ENCODE results near the gene IGFBP3. TPM values are rescaled to one million over a fixed set of nuclear protein-coding genes. Genes with fewer than 3 reads are reported as not detected.

The IGFBP3 gene
- total RNA-seq, 8 experiments from 2014 or later: 0.92 to 187 (median 3.3) TPM; not detected in 2

GRCh38 chr7:45901566-45901965 is 19.5 kb downstream of the IGFBP3 start:
- Histone ChIP-seq H3K4me3 (no peak overlapping the region), H3K27ac (no peak overlapping the region), H3K4me1 (replicated peaks in 1 of 2) (no peaks in the 10 kb centered on the region)
- ATAC-seq (replicated peaks in 6 of 8): no peak
- 44 to 100% (median 67%) methylated on average over 1 of the region's 1 CpG; no CpG with 5 or more reads in 3 of the 10 experiments for WGBS, 10 experiments
- in situ Hi-C loops (cut with MboI; ENCODE audit: low pct_unique_long_range_greater_than_20kb in 2 of 9, low sequenced_read_pairs in 9 of 9, unreplicated experiment in 9 of 9): loop anchor here (25.0 kb wide), 4 partner anchors 461 to 1286 kb away; no protein-coding TSS in a partner anchor

GRCh38 chr7:45898222-45898621 is 22.9 kb downstream of the IGFBP3 start:
- ATAC-seq (replicated peaks in 6 of 8): no peak
- H3K27ac ChIP-seq: no peak overlapping the region
- 13 to 94% (median 64%) methylated on average over 1 to 2 of the region's 2 CpGs; no CpG with 5 or more reads in 1 of the 10 experiments for WGBS, 10 experiments
- in situ Hi-C loops (cut with MboI; ENCODE audit: low pct_unique_long_range_greater_than_20kb in 2 of 9, low sequenced_read_pairs in 9 of 9, unreplicated experiment in 9 of 9): no loop called here
- no peak overlapping the region for H3K4me3 ChIP-seq
- H3K4me1 ChIP-seq (replicated peaks in 1 of 2): no peaks in the 10 kb centered on the region

GRCh38 chr7:45897042-45897690 is 23.9 kb downstream of the IGFBP3 start:
- no peak overlapping the region for H3K27ac ChIP-seq
- in situ Hi-C loops (cut with MboI; ENCODE audit: low pct_unique_long_range_greater_than_20kb in 2 of 9, low sequenced_read_pairs in 9 of 9, unreplicated experiment in 9 of 9): no loop called here
- no peak overlapping the region for H3K4me3 ChIP-seq
- H3K4me1 ChIP-seq (replicated peaks in 1 of 2): no peaks in the 10 kb centered on the region
- 50 to 100% (median 91%) methylated on average over 1 of the region's 1 CpG; no CpG with 5 or more reads in 2 of the 10 experiments for WGBS, 10 experiments
- peak in 2 of 8 experiments; percentile 17 to 40 for ATAC-seq (replicated peaks in 6 of 8)

GRCh38 chr7:45894665-45895062 is 26.4 kb downstream of the IGFBP3 start:
- in situ Hi-C loops (cut with MboI; ENCODE audit: low pct_unique_long_range_greater_than_20kb in 2 of 9, low sequenced_read_pairs in 9 of 9, unreplicated experiment in 9 of 9): no loop called here
- H3K27ac ChIP-seq: no peak overlapping the region
- no peak overlapping the region for H3K4me3 ChIP-seq
- no peak for ATAC-seq (replicated peaks in 6 of 8)
- no peaks in the 10 kb centered on the region for H3K4me1 ChIP-seq (replicated peaks in 1 of 2)

- in situ Hi-C loops (cut with MboI; ENCODE audit: low pct_unique_long_range_greater_than_20kb in 2 of 9, low sequenced_read_pairs in 9 of 9, unreplicated experiment in 9 of 9): no loop called here
- no peak overlapping the region for H3K4me3 ChIP-seq
- H3K27ac ChIP-seq: no peak overlapping the region
- H3K4me1 ChIP-seq (replicated peaks in 1 of 2): no peaks in the 10 kb centered on the region
- WGBS, 10 experiments: 40 to 100% (median 49%) methylated on average over 1 to 3 of the region's 4 CpGs; no CpG with 5 or more reads in 3 of the 10 experiments
- no peak for ATAC-seq (replicated peaks in 6 of 8)
These were observed 26.9 kb downstream of the IGFBP3 start for GRCh38 chr7:45893996-45894664.

GRCh38 chr7:45893374-45893995 is 27.6 kb downstream of the IGFBP3 start:
- H3K27ac ChIP-seq: no peak overlapping the region
- in situ Hi-C loops (cut with MboI; ENCODE audit: low pct_unique_long_range_greater_than_20kb in 2 of 9, low sequenced_read_pairs in 9 of 9, unreplicated experiment in 9 of 9): no loop called here
- WGBS, 10 experiments: 43 to 92% (median 83%) methylated on average over 2 to 5 of the region's 5 CpGs; no CpG with 5 or more reads in 2 of the 10 experiments
- no peak for ATAC-seq (replicated peaks in 6 of 8)
- no peaks in the 10 kb centered on the region for H3K4me1 ChIP-seq (replicated peaks in 1 of 2)
- no peak overlapping the region for H3K4me3 ChIP-seq

- 17 to 84% (median 53%) methylated on average over 1 to 6 of the region's 6 CpGs; no CpG with 5 or more reads in 2 of the 10 experiments for WGBS, 10 experiments
- ATAC-seq (replicated peaks in 6 of 8): no peak
- in situ Hi-C loops (cut with MboI; ENCODE audit: low pct_unique_long_range_greater_than_20kb in 2 of 9, low sequenced_read_pairs in 9 of 9, unreplicated experiment in 9 of 9): no loop called here
- no peak overlapping the region for H3K4me3 ChIP-seq
- no peak overlapping the region for H3K27ac ChIP-seq
- H3K4me1 ChIP-seq (replicated peaks in 1 of 2): peaks cover 0 to 3% of the 10 kb centered on the region in 2 donors
These were observed 28.6 kb downstream of the IGFBP3 start for GRCh38 chr7:45892407-45893035.

GRCh38 chr7:45891462-45892402 is 29.3 kb downstream of the IGFBP3 start:
- H3K4me3 ChIP-seq: no peak overlapping the region
- in situ Hi-C loops (cut with MboI; ENCODE audit: low pct_unique_long_range_greater_than_20kb in 2 of 9, low sequenced_read_pairs in 9 of 9, unreplicated experiment in 9 of 9): no loop called here
- no peak overlapping the region for H3K27ac ChIP-seq
- WGBS, 10 experiments: 27 to 72% (median 67%) methylated on average over 3 to 8 of the region's 10 CpGs; no CpG with 5 or more reads in 2 of the 10 experiments
- peaks cover 0 to 3% of the 10 kb centered on the region in 2 donors for H3K4me1 ChIP-seq (replicated peaks in 1 of 2)
- no peak for ATAC-seq (replicated peaks in 6 of 8)

GRCh38 chr7:45890902-45891461 is 30.1 kb downstream of the IGFBP3 start:
- peak in 2 of 8 experiments; percentile 28 to 30 for ATAC-seq (replicated peaks in 6 of 8)
- in situ Hi-C loops (cut with MboI; ENCODE audit: low pct_unique_long_range_greater_than_20kb in 2 of 9, low sequenced_read_pairs in 9 of 9, unreplicated experiment in 9 of 9): no loop called here
- 0 to 56% (median 14%) methylated on average over 2 to 6 of the region's 6 CpGs for WGBS, 10 experiments
- H3K4me1 ChIP-seq (replicated peaks in 1 of 2): peaks cover 0 to 3% of the 10 kb centered on the region in 2 donors
- no peak overlapping the region for H3K4me3 ChIP-seq
- H3K27ac ChIP-seq: no peak overlapping the region

- Histone ChIP-seq H3K4me3 (no peak overlapping the region), H3K4me1 (replicated peaks in 1 of 2) (peaks cover 0 to 3% of the 10 kb centered on the region in 2 donors), H3K27ac (no peak overlapping the region)
- WGBS, 10 experiments: 57 to 92% (median 74%) methylated on average over 1 to 6 of the region's 8 CpGs; no CpG with 5 or more reads in 2 of the 10 experiments
- no peak for ATAC-seq (replicated peaks in 6 of 8)
- in situ Hi-C loops (cut with MboI; ENCODE audit: low pct_unique_long_range_greater_than_20kb in 2 of 9, low sequenced_read_pairs in 9 of 9, unreplicated experiment in 9 of 9): no loop called here
These were observed 30.8 kb downstream of the IGFBP3 start for GRCh38 chr7:45890125-45890901.

- in situ Hi-C loops (cut with MboI; ENCODE audit: low pct_unique_long_range_greater_than_20kb in 2 of 9, low sequenced_read_pairs in 9 of 9, unreplicated experiment in 9 of 9): no loop called here
- ATAC-seq (replicated peaks in 6 of 8): peak in 1 of 8 experiments; percentile 4
- H3K4me1 ChIP-seq (replicated peaks in 1 of 2): peaks cover 0 to 3% of the 10 kb centered on the region in 2 donors
- 72 to 100% (median 80%) methylated on average over 1 to 7 of the region's 8 CpGs; no CpG with 5 or more reads in 2 of the 10 experiments for WGBS, 10 experiments
- H3K27ac ChIP-seq: no peak overlapping the region
- no peak overlapping the region for H3K4me3 ChIP-seq
These were observed 31.6 kb downstream of the IGFBP3 start for GRCh38 chr7:45889367-45890067.

Measured in motor neuron (in vitro differentiated cells).